ENCODE measurements around the gene KIAA1958. TPM values are rescaled to one million over a fixed set of nuclear protein-coding genes. Genes with fewer than 3 reads are reported as not detected.

Gene KIAA1958
- total RNA-seq = 10 to 100 TPM in 1 of 2 experiments, 1 to 10 TPM in 1; 9.7 to 13.0 TPM

GRCh38 chr9:112486221-112487007, at the start of gene KIAA1958:
KIAA1958 (plus strand) TSS chr9:112486827; CDS start chr9:112574081, 87,254 bp downstream.
- peak; percentile 94 for DNase-seq
- no peaks in the 10 kb centered on the region for H3K27me3 Mint-ChIP-seq
- CTCF ChIA-PET = interaction anchor here (1.0 to 1.8 kb wide), 4 partner anchors 10 to 306 kb away, joined by 3 to 6 read pairs (median 4); partner anchors contain the start of gene HSDL2
- peaks cover 37% of the 10 kb centered on the region for H3K4me1 Mint-ChIP-seq
- H3K36me3 Mint-ChIP-seq (ENCODE audit: low read depth) = peaks cover 7% of the 10 kb centered on the region
- POLR2A ChIA-PET = interaction anchor here (0.6 to 1.2 kb wide), 4 partner anchors 107 to 309 kb away, joined by 3 to 5 read pairs (median 4); partner anchors contain the start of gene INIP
- no peaks in the 10 kb centered on the region for H3K9me3 Mint-ChIP-seq (ENCODE audit: low read depth)
- H3K27ac Mint-ChIP-seq = peak within 1 kb of the TSS; percentile 95
- intact Hi-C loops (cut with DNase I, micrococcal nuclease) = loop anchor here (1.0 to 5.0 kb wide), 13 partner anchors 107 to 1004 kb away; partner anchors contain the start of genes INIP (in 2 of the 2), DNAJC25 (in 1 of the 2), ECPAS (in 1 of the 2) and FKBP15 (in 1 of the 2)
- H3K4me3 Mint-ChIP-seq = peak within 1 kb of the TSS; percentile 95
- ATAC-seq = peak; percentile 96

GRCh38 chr9:112437406-112437805, 49.2 kb upstream of the KIAA1958 start:
- Mint-ChIP-seq H3K36me3 (ENCODE audit: low read depth) (no peaks in the 10 kb centered on the region), H3K9me3 (ENCODE audit: low read depth) (no peaks in the 10 kb centered on the region), H3K27ac (no peak overlapping the region), H3K4me1 (no peaks in the 10 kb centered on the region), H3K4me3 (no peak overlapping the region), H3K27me3 (no peaks in the 10 kb centered on the region)
- DNase-seq = no peak
- CTCF ChIA-PET = no interaction called here
- POLR2A ChIA-PET = interaction anchor here (0.6 kb wide), 1 partner anchor 11 kb away, joined by 5 read pairs; no protein-coding TSS in a partner anchor
- ATAC-seq = no peak
- intact Hi-C loops (cut with DNase I, micrococcal nuclease) = no loop called here

GRCh38 chr9:112439171-112439570, 47.5 kb upstream of the KIAA1958 start:
- no peaks in the 10 kb centered on the region for H3K27me3 Mint-ChIP-seq
- no peak for ATAC-seq
- intact Hi-C loops (cut with DNase I, micrococcal nuclease) = no loop called here
- H3K36me3 Mint-ChIP-seq (ENCODE audit: low read depth) = no peaks in the 10 kb centered on the region
- H3K4me3 Mint-ChIP-seq = no peak overlapping the region
- POLR2A ChIA-PET = no interaction called here
- no peak for DNase-seq
- no peaks in the 10 kb centered on the region for H3K4me1 Mint-ChIP-seq
- H3K27ac Mint-ChIP-seq = no peak overlapping the region
- CTCF ChIA-PET = interaction anchor here (1.3 to 1.6 kb wide), 2 partner anchors 11 to 354 kb away, joined by 3 to 6 read pairs; no protein-coding TSS in a partner anchor
- H3K9me3 Mint-ChIP-seq (ENCODE audit: low read depth) = no peaks in the 10 kb centered on the region

GRCh38 chr9:112439825-112440224, 46.8 kb upstream of the KIAA1958 start:
- ChIA-PET CTCF (interaction anchor here (1.3 to 1.6 kb wide), 2 partner anchors 10 to 353 kb away, joined by 3 to 6 read pairs; no protein-coding TSS in a partner anchor), POLR2A (no interaction called here)
- no peak for ATAC-seq
- H3K4me1 Mint-ChIP-seq = no peaks in the 10 kb centered on the region
- intact Hi-C loops (cut with DNase I, micrococcal nuclease) = loop anchor here (5.0 to 10.0 kb wide), 3 partner anchors 225 to 352 kb away; partner anchors contain the start of gene INIP (in 1 of the 2)
- no peaks in the 10 kb centered on the region for H3K27me3 Mint-ChIP-seq
- H3K4me3 Mint-ChIP-seq = no peak overlapping the region
- H3K9me3 Mint-ChIP-seq (ENCODE audit: low read depth) = no peaks in the 10 kb centered on the region
- no peak for DNase-seq
- no peaks in the 10 kb centered on the region for H3K36me3 Mint-ChIP-seq (ENCODE audit: low read depth)
- no peak overlapping the region for H3K27ac Mint-ChIP-seq

- Mint-ChIP-seq H3K27ac (no peak overlapping the region), H3K4me1 (no peaks in the 10 kb centered on the region), H3K36me3 (ENCODE audit: low read depth) (peaks cover 3% of the 10 kb centered on the region), H3K9me3 (ENCODE audit: low read depth) (no peaks in the 10 kb centered on the region), H3K27me3 (no peaks in the 10 kb centered on the region), H3K4me3 (no peak overlapping the region)
- intact Hi-C loops (cut with DNase I, micrococcal nuclease) = loop anchor here (5.0 to 10.0 kb wide), 3 partner anchors 222 to 349 kb away; partner anchors contain the start of gene INIP (in 1 of the 2)
- ChIA-PET CTCF (interaction anchor here (0.6 to 2.6 kb wide), 7 partner anchors 14 to 376 kb away, joined by 3 to 10 read pairs (median 3); no protein-coding TSS in a partner anchor), POLR2A (no interaction called here)
- DNase-seq (peak; percentile 33), ATAC-seq (no peak)
These were observed 43.4 kb upstream of the KIAA1958 start for GRCh38 chr9:112443200-112443599.

GRCh38 chr9:112443636-112444035, 43.0 kb upstream of the KIAA1958 start:
- no peak overlapping the region for H3K27ac Mint-ChIP-seq
- CTCF ChIA-PET = interaction anchor here (0.6 to 2.6 kb wide), 6 partner anchors 14 to 350 kb away, joined by 3 to 10 read pairs (median 3); no protein-coding TSS in a partner anchor

GRCh38 chr9:112445196-112445595, 41.4 kb upstream of the KIAA1958 start:
- ChIA-PET POLR2A (interaction anchor here (0.7 kb wide), 1 partner anchor 9 kb away, joined by 3 read pairs; no protein-coding TSS in a partner anchor), CTCF (interaction anchor here (0.6 to 2.6 kb wide), 2 partner anchors 17 to 87 kb away, joined by 3 to 10 read pairs; no protein-coding TSS in a partner anchor)
- H3K36me3 Mint-ChIP-seq (ENCODE audit: low read depth) = peaks cover 3% of the 10 kb centered on the region
- ATAC-seq (no peak), DNase-seq (no peak)
- H3K27me3 Mint-ChIP-seq = no peaks in the 10 kb centered on the region
- H3K4me3 Mint-ChIP-seq = no peak overlapping the region
- H3K9me3 Mint-ChIP-seq (ENCODE audit: low read depth) = no peaks in the 10 kb centered on the region
- no peaks in the 10 kb centered on the region for H3K4me1 Mint-ChIP-seq
- H3K27ac Mint-ChIP-seq = no peak overlapping the region
- intact Hi-C loops (cut with DNase I, micrococcal nuclease) = loop anchor here in 1 of 2 experiments (10.0 kb wide), 1 partner anchor 220 kb away; no protein-coding TSS in a partner anchor

More at GRCh38 chr9:112443636-112444035, 43.0 kb upstream of the KIAA1958 start:
- Mint-ChIP-seq H3K9me3 (ENCODE audit: low read depth) (no peaks in the 10 kb centered on the region), H3K4me3 (no peak overlapping the region), H3K27me3 (no peaks in the 10 kb centered on the region), H3K36me3 (ENCODE audit: low read depth) (peaks cover 3% of the 10 kb centered on the region), H3K4me1 (no peaks in the 10 kb centered on the region)
- intact Hi-C loops (cut with DNase I, micrococcal nuclease) = loop anchor here (5.0 to 10.0 kb wide), 3 partner anchors 221 to 349 kb away; partner anchors contain the start of gene INIP (in 1 of the 2)
- DNase-seq (no peak), ATAC-seq (no peak)
- POLR2A ChIA-PET = interaction anchor here (0.6 kb wide), 2 partner anchors 10 to 18 kb away, joined by 4 to 6 read pairs; no protein-coding TSS in a partner anchor

GRCh38 chr9:112446080-112446479, 40.5 kb upstream of the KIAA1958 start:
- intact Hi-C loops (cut with DNase I, micrococcal nuclease) = loop anchor here in 1 of 2 experiments (10.0 kb wide), 1 partner anchor 219 kb away; no protein-coding TSS in a partner anchor
- no peak for DNase-seq
- Mint-ChIP-seq H3K9me3 (ENCODE audit: low read depth) (no peaks in the 10 kb centered on the region), H3K27me3 (no peaks in the 10 kb centered on the region), H3K27ac (no peak overlapping the region), H3K36me3 (ENCODE audit: low read depth) (peaks cover 3% of the 10 kb centered on the region), H3K4me1 (no peaks in the 10 kb centered on the region), H3K4me3 (no peak overlapping the region)
- no peak for ATAC-seq
- ChIA-PET CTCF (interaction anchor here (1.4 to 2.6 kb wide), 2 partner anchors 16 to 348 kb away, joined by 3 to 10 read pairs; no protein-coding TSS in a partner anchor), POLR2A (interaction anchor here (0.7 kb wide), 1 partner anchor 8 kb away, joined by 3 read pairs; no protein-coding TSS in a partner anchor)

- no peak overlapping the region for H3K4me3 Mint-ChIP-seq
- H3K27me3 Mint-ChIP-seq = no peaks in the 10 kb centered on the region
- H3K9me3 Mint-ChIP-seq (ENCODE audit: low read depth) = no peaks in the 10 kb centered on the region
- ATAC-seq (no peak), DNase-seq (no peak)
- ChIA-PET CTCF (interaction anchor here (1.4 kb wide), 1 partner anchor 349 kb away, joined by 3 read pairs; no protein-coding TSS in a partner anchor), POLR2A (interaction anchor here (0.6 kb wide), 1 partner anchor 31 kb away, joined by 3 read pairs; no protein-coding TSS in a partner anchor)
- intact Hi-C loops (cut with DNase I, micrococcal nuclease) = loop anchor here in 1 of 2 experiments (10.0 kb wide), 1 partner anchor 218 kb away; no protein-coding TSS in a partner anchor
- no peak overlapping the region for H3K27ac Mint-ChIP-seq
- H3K36me3 Mint-ChIP-seq (ENCODE audit: low read depth) = peaks cover 3% of the 10 kb centered on the region
- H3K4me1 Mint-ChIP-seq = no peaks in the 10 kb centered on the region
These were observed 40.1 kb upstream of the KIAA1958 start for GRCh38 chr9:112446526-112446925.

GRCh38 chr9:112447283-112447761, 39.3 kb upstream of the KIAA1958 start:
- no peaks in the 10 kb centered on the region for H3K4me1 Mint-ChIP-seq
- DNase-seq (no peak), ATAC-seq (no peak)
- no peak overlapping the region for H3K27ac Mint-ChIP-seq
- no peaks in the 10 kb centered on the region for H3K27me3 Mint-ChIP-seq
- H3K4me3 Mint-ChIP-seq = no peak overlapping the region
- peaks cover 3% of the 10 kb centered on the region for H3K36me3 Mint-ChIP-seq (ENCODE audit: low read depth)
- CTCF ChIA-PET = no interaction called here
- intact Hi-C loops (cut with DNase I, micrococcal nuclease) = loop anchor here in 1 of 2 experiments (10.0 kb wide), 1 partner anchor 217 kb away; no protein-coding TSS in a partner anchor
- H3K9me3 Mint-ChIP-seq (ENCODE audit: low read depth) = no peaks in the 10 kb centered on the region
- POLR2A ChIA-PET = interaction anchor here (0.6 kb wide), 1 partner anchor 30 kb away, joined by 3 read pairs; no protein-coding TSS in a partner anchor

Measured in activated CD4-positive, alpha-beta T cell treated with anti-CD3 and anti-CD28 coated beads for 36 hours (primary cell).